Measurements from ENCODE around the gene MAT1A. TPM values are rescaled to one million over a fixed set of nuclear protein-coding genes. Genes with fewer than 3 reads are reported as not detected.

MAT1A gene
- polyA plus RNA-seq (2012; ENCODE audit: insufficient read length, low read depth): not detected

DNA sequence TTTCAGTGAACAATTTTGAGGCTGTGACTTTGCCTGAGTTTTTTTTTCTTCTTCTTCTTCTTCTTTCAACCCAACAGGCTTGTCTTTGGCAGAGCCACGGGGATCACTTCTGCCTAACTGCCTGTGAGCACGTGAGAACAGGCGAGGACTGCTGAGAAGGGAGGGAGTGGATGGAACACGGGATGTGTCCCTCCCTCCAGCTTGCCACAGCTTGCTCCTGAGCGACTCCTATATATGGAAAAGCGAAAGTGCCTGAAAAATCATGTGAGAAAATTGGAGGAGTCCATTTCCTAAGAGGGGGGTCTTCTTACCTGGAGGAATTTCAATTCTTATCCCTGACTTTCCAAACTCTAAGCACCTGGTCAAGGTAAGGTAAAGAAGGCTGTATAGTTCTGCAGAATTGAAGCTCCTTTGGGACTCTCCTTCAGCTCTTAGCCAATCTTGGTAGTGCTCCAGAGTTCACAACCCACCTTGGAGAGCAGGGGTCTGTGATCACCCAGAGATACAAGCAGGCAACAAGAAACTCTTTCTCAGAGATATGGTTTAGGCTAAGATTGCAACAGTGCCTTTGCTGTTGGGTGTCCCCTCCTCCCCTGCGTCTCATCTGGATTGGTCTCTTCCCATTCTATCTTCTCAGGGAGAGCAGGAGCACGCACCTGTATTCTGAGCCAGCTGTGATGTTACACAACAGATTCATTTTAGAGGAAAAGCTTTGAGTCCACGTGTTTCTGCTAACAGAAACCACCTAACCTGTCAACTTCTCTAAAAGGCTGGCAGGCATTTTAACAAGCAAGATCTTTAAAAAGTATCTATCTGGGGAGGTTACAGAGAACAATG, at the start of gene MAT1A:
Gene MAT1A (minus strand): TSS at position 208 of the 837 bp plus-strand sequence. CDS start 235 bp downstream, outside the sequence.
- no peak for TF ChIP-seq FOXP2 (optimal IDR thresholded peaks at IDR 0.05; ENCODE audit: borderline replicate concordance, extremely low read depth, extremely low read length, insufficient read depth)
- TF ChIP-seq TAF1 (IDR thresholded peaks at IDR 0.05; ENCODE audit: borderline replicate concordance, insufficient read depth, low read length): no peak
- TF ChIP-seq POLR2AphosphoS5 (IDR thresholded peaks at IDR 0.05; ENCODE audit: low read depth, low read length): no peak
- TF ChIP-seq SIN3A (IDR thresholded peaks at IDR 0.05; ENCODE audit: borderline replicate concordance, insufficient read depth, low read length): no peak
- TF ChIP-seq, protein P1, sequence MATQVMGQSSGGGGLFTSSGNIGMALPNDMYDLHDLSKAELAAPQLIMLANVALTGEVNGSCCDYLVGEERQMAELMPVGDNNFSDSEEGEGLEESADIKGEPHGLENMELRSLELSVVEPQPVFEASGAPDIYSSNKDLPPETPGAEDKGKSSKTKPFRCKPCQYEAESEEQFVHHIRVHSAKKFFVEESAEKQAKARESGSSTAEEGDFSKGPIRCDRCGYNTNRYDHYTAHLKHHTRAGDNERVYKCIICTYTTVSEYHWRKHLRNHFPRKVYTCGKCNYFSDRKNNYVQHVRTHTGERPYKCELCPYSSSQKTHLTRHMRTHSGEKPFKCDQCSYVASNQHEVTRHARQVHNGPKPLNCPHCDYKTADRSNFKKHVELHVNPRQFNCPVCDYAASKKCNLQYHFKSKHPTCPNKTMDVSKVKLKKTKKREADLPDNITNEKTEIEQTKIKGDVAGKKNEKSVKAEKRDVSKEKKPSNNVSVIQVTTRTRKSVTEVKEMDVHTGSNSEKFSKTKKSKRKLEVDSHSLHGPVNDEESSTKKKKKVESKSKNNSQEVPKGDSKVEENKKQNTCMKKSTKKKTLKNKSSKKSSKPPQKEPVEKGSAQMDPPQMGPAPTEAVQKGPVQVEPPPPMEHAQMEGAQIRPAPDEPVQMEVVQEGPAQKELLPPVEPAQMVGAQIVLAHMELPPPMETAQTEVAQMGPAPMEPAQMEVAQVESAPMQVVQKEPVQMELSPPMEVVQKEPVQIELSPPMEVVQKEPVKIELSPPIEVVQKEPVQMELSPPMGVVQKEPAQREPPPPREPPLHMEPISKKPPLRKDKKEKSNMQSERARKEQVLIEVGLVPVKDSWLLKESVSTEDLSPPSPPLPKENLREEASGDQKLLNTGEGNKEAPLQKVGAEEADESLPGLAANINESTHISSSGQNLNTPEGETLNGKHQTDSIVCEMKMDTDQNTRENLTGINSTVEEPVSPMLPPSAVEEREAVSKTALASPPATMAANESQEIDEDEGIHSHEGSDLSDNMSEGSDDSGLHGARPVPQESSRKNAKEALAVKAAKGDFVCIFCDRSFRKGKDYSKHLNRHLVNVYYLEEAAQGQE (IDR thresholded peaks at IDR 0.05; ENCODE audit: insufficient read depth in 1 of 2, low read depth in 2 of 2, low read length in 2 of 2): no peak

DNA sequence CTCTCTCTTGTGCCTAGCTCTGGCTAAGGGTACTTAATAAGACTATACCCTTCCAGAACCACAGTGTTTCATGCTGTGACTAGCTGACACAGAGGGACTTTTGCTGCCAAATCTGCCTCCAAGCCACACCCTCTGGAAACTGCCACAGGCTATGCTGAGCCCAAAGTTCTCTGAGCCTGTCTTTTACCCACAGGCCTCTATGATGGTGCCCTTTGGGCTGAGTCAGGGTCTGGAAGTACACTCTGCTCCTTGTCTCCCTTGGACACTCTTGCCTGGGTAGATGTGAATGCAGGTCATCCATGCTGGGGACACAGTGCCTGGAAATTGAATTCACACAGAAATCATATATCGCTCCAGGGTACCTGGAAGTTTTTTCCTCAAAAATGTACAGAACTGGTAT, 44.5 kb upstream of the MAT1A start:
- TF ChIP-seq SIN3A (IDR thresholded peaks at IDR 0.05; ENCODE audit: borderline replicate concordance, insufficient read depth, low read length): no peak
- TF ChIP-seq POLR2AphosphoS5 (IDR thresholded peaks at IDR 0.05; ENCODE audit: low read depth, low read length): no peak
- TF ChIP-seq, protein P1 (IDR thresholded peaks at IDR 0.05; ENCODE audit: insufficient read depth in 1 of 2, low read depth in 2 of 2, low read length in 2 of 2): no peak
- TF ChIP-seq FOXP2 (optimal IDR thresholded peaks at IDR 0.05; ENCODE audit: borderline replicate concordance, extremely low read depth, extremely low read length, insufficient read depth): no peak
- TF ChIP-seq TAF1 (IDR thresholded peaks at IDR 0.05; ENCODE audit: borderline replicate concordance, insufficient read depth, low read length): no peak

DNA sequence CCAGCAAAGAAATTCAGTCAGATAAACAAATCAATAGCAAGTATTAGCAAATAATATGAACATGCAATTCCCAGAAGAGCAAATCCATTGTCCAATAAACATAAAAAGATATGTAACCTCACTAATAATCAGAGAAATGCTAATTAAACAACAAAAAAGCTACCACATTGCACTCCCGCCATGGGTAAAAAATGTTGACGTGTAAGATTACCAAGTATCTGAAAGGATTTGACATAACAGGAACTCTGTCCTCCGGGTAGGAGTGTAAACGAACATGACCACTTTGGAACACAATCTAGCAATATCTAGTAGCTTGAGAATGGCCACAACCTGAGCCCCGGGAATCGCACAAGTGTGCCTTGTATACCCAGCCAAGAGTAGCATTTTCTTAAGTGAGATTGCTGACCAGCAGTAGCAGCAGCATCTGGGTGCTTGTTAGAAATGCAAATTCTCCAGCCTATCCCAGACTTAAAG, 35.5 kb upstream of the MAT1A start:
- TF ChIP-seq POLR2AphosphoS5 (IDR thresholded peaks at IDR 0.05; ENCODE audit: low read depth, low read length) (no peak), FOXP2 (optimal IDR thresholded peaks at IDR 0.05; ENCODE audit: borderline replicate concordance, extremely low read depth, extremely low read length, insufficient read depth) (no peak), TAF1 (IDR thresholded peaks at IDR 0.05; ENCODE audit: borderline replicate concordance, insufficient read depth, low read length) (no peak), SIN3A (IDR thresholded peaks at IDR 0.05; ENCODE audit: borderline replicate concordance, insufficient read depth, low read length) (no peak)
- TF ChIP-seq, protein P1 (IDR thresholded peaks at IDR 0.05; ENCODE audit: insufficient read depth in 1 of 2, low read depth in 2 of 2, low read length in 2 of 2): no peak

DNA sequence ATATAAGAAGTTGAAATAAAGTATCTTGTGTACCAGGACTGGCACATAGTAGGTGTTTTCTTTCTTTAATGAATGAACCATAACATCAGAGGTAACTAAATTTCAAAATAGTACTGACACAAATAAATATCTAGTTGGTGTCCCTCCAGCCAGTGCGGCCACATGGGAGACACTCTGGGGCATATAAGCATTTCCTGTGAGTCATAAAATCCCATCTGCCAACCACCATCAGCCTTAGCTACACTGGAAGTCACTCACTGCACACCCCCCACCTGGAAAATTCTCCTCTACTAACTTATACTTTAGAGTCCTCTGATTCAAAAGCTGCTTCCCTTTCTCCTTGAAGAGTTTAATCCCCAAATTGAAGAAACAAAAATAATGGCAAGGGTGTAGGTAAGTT, 34.6 kb upstream of the MAT1A start:
- TF ChIP-seq POLR2AphosphoS5 (IDR thresholded peaks at IDR 0.05; ENCODE audit: low read depth, low read length): no peak
- TF ChIP-seq, protein P1 (IDR thresholded peaks at IDR 0.05; ENCODE audit: insufficient read depth in 1 of 2, low read depth in 2 of 2, low read length in 2 of 2): no peak
- TF ChIP-seq SIN3A (IDR thresholded peaks at IDR 0.05; ENCODE audit: borderline replicate concordance, insufficient read depth, low read length): no peak
- TF ChIP-seq TAF1 (IDR thresholded peaks at IDR 0.05; ENCODE audit: borderline replicate concordance, insufficient read depth, low read length): no peak
- TF ChIP-seq FOXP2 (optimal IDR thresholded peaks at IDR 0.05; ENCODE audit: borderline replicate concordance, extremely low read depth, extremely low read length, insufficient read depth): no peak

Data from PFSK-1 (cell line).